IPS DF 4.7 (cell line): ENCODE data around the gene SP2.

Experiments
- DNase-seq: peaks from one replicate; pipeline ENCODE4 v3.0.0-alpha.2; 2013; ENCODE audit warnings: low spot score; ENCODE audit errors: extremely low read depth

Gene SP2

GRCh38 chr17:47889734-47890529, 6.1 kb upstream of the SP2 start:
- DNase-seq: no peak

GRCh38 chr17:47891545-47892088, 4.4 kb upstream of the SP2 start:
- no peak for DNase-seq

- no peak for DNase-seq
These were observed 1.3 kb upstream of the SP2 start for GRCh38 chr17:47894498-47895346.

- DNase-seq: no peak
These were observed 635 bp upstream of the SP2 start for GRCh38 chr17:47895347-47895855.

GRCh38 chr17:47896672-47897490, 845 bp downstream of the SP2 start:
- no peak for DNase-seq

- DNase-seq: no peak
These were observed 1.5 kb downstream of the SP2 start for GRCh38 chr17:47897561-47897960.

GRCh38 chr17:47898241-47898640, 2.2 kb downstream of the SP2 start:
- DNase-seq: no peak

- no peak for DNase-seq
These were observed 3.6 kb downstream of the SP2 start for GRCh38 chr17:47899643-47900042.

GRCh38 chr17:47901423-47901822, 5.4 kb downstream of the SP2 start:
- DNase-seq: no peak

- peak; percentile 36 for DNase-seq
These were observed 6.2 kb downstream of the SP2 start for GRCh38 chr17:47902039-47902744.

GRCh38 chr17:47905221-47905733, 9.2 kb downstream of the SP2 start:
- DNase-seq: no peak

GRCh38 chr17:47906443-47906842, 10.4 kb downstream of the SP2 start:
- DNase-seq: no peak

- no peak for DNase-seq
These were observed 12.0 kb downstream of the SP2 start for GRCh38 chr17:47907932-47908562.

GRCh38 chr17:47913050-47913449, 17.0 kb downstream of the SP2 start:
- DNase-seq: no peak

GRCh38 chr17:47914306-47914948, 18.4 kb downstream of the SP2 start:
- DNase-seq: no peak

GRCh38 chr17:47915776-47916398, 19.9 kb downstream of the SP2 start:
- DNase-seq: no peak

GRCh38 chr17:47916489-47917208, 20.6 kb downstream of the SP2 start:
- no peak for DNase-seq

- DNase-seq: no peak
These were observed 21.5 kb downstream of the SP2 start for GRCh38 chr17:47917581-47917980.
